Measurements from ENCODE around the gene ACTR8.

ACTR8 gene

DNA sequence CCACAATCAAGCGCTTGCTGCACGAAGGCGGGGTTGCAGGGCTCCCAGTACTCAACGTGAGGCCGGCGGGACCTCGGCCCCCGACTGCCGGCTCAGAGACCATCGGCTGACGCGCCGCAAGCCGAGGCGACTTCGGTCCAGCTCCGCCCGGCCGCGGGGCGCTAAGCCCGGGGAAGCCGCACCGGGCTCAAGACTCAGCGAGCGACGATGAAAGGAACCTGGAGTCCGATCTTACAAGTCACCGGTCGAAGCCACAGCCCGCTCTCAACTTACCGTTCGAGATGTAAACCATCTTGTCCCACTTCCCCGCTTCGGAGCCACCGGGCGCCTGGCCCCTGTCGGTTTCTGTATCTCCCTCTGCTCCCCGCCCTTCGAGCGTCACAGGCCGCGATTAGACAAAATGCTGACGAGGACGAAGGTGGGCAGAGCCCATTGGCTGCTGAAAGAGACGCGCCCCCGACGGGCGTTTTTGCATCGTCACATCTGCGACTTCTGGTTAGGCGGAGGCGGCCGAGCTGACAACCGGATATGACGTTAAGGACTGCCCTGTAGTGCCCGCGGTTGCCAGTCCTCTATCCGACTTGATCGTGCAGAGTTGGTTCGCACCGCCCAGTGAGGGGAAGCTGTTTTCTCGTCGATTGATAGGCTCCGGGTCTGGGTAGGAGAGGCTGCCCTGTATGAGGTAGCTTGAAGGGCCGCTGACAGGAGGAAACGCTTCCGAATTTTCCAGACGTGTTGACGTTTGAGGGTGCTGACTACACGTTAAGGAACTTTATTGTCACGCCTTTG, 9.7 kb upstream of the ACTR8 start, which contains the start of gene SELENOK:
TSS of gene SELENOK (minus strand) at position 363 of the 789 bp plus-strand sequence.
- Histone ChIP-seq H3K9me3 (ENCODE audit: control insufficient read depth, low read length) (no peaks in the 10 kb centered on the region), H3K27me3 (replicated peaks; ENCODE audit: control insufficient read depth, insufficient read depth, low read length) (peaks cover 8% of the 10 kb centered on the region), H3K4me3 (ENCODE audit: low read length) (peak within 1 kb of the TSS; percentile 92), H3K9ac (ENCODE audit: low read length) (peak within 1 kb of the TSS; percentile 90), H3K36me3 (ENCODE audit: control insufficient read depth, insufficient read depth, low read length, severe bottlenecking) (peaks cover 8% of the 10 kb centered on the region), H3K4me1 (ENCODE audit: control insufficient read depth, insufficient read depth, low read length) (peaks cover 15% of the 10 kb centered on the region)
- peak; percentile 100 for DNase-seq (ENCODE audit: low read depth)

DNA sequence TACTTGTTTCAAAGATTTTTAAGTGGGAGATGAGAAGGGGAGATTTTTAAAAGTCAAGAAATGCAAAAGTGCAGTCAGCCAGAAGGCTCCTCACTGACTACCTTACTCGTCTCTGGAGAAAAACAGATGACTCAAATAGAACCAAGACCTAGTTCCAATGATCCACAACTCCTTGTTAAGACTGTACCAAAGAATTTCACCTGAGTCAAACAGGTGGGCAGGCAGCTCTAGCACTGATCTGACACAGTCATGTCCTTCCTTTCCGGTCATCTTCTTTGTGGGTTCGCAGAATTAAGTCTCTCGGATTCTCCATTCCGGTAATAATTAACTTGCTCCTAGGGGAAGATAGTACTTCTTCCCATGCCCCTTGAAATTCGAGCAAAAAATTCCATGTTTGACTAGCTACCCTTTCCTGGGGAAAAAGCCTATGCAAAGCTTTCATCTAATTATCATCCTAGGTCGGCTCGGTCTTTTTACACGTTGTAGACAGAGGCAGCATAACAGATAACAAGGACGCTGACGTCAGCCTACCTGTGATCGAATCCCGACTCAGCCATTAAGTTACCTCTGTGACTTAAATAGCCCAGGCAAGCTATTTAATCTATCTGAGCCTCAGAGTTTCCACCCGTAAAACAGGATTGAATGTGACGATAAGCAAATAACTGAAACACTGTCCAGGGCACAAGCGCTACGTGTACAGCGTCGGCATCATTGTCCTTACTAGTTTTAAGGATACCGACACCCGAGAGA, 8.9 kb upstream of the ACTR8 start:
- H3K9me3 ChIP-seq (ENCODE audit: control insufficient read depth, low read length), result no peaks in the 10 kb centered on the region
- peak overlapping the region; percentile 92 for H3K4me3 ChIP-seq (ENCODE audit: low read length)
- DNase-seq (ENCODE audit: low read depth), result peak; percentile 59
- H3K27me3 ChIP-seq (replicated peaks; ENCODE audit: control insufficient read depth, insufficient read depth, low read length), result peaks cover 8% of the 10 kb centered on the region
- peak overlapping the region; percentile 90 for H3K9ac ChIP-seq (ENCODE audit: low read length)
- H3K4me1 ChIP-seq (ENCODE audit: control insufficient read depth, insufficient read depth, low read length), result peaks cover 15% of the 10 kb centered on the region
- peaks cover 12% of the 10 kb centered on the region for H3K36me3 ChIP-seq (ENCODE audit: control insufficient read depth, insufficient read depth, low read length, severe bottlenecking)

DNA sequence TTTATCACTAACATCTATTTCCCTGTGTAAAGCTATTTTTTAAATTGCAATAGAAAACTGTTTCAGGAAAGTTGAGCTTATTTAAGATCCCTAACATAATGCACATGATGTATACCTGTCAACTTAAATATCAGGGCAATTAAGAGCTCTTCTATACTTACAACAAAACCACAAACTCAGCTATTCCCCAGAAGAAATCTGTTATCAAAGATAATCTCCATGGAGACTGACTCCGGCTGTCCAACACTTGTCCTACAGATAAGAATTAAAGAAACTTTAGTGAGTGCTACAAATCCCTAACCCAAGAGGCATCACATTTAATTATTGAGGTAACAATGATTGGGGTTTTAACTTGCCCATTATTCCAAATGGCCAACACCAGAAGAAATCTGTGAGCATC, 6.3 kb upstream of the ACTR8 start:
- no peak for DNase-seq (ENCODE audit: low read depth)
- Histone ChIP-seq H3K4me1 (ENCODE audit: control insufficient read depth, insufficient read depth, low read length) (peaks cover 15% of the 10 kb centered on the region), H3K9ac (ENCODE audit: low read length) (no peak overlapping the region), H3K4me3 (ENCODE audit: low read length) (no peak overlapping the region), H3K9me3 (ENCODE audit: control insufficient read depth, low read length) (no peaks in the 10 kb centered on the region), H3K27me3 (replicated peaks; ENCODE audit: control insufficient read depth, insufficient read depth, low read length) (no peaks in the 10 kb centered on the region), H3K36me3 (ENCODE audit: control insufficient read depth, insufficient read depth, low read length, severe bottlenecking) (peaks cover 36% of the 10 kb centered on the region)

DNA sequence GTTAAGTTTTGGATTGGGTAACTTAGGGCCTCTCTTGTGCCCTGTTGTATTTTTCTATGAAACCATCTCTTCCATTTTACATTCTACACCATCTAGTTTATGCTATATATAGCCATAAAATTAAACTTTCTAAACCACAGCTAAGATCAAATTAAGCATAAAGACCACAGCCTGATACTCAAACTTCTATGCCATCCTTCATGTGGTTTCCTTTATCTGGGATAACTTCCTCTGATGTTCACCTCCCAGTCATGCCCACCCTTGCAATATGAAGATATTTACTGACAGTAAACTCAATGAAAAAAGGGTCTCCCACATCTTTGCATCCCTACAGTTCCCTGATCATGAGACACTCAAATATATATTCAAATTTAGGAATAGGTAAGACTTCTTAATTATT, 5.5 kb upstream of the ACTR8 start:
- no peaks in the 10 kb centered on the region for H3K9me3 ChIP-seq (ENCODE audit: control insufficient read depth, low read length)
- no peak for DNase-seq (ENCODE audit: low read depth)

DNA sequence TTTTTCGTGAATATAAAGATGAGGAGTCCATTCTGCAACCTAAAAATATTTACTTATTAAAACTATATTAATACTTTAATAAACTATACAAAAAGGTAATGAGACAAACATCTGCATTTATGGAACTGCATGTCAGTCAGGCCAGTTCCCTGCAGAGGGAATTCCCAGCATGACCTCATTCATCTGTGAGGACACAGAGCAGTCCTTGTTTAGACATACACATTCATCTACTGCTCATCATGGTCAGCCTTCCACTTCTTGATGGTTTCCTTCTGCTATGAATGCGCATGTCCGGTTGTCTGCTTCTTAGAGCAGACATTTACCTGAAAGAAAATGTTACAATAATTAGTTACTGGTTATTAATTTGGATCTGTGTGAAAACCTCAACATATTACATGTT, 3.3 kb upstream of the ACTR8 start:
- Histone ChIP-seq H3K9me3 (ENCODE audit: control insufficient read depth, low read length) (no peaks in the 10 kb centered on the region), H3K4me3 (ENCODE audit: low read length) (no peak overlapping the region), H3K9ac (ENCODE audit: low read length) (no peak overlapping the region), H3K27me3 (replicated peaks; ENCODE audit: control insufficient read depth, insufficient read depth, low read length) (no peaks in the 10 kb centered on the region), H3K4me1 (ENCODE audit: control insufficient read depth, insufficient read depth, low read length) (peaks cover 13% of the 10 kb centered on the region), H3K36me3 (ENCODE audit: control insufficient read depth, insufficient read depth, low read length, severe bottlenecking) (peaks cover 36% of the 10 kb centered on the region)
- no peak for DNase-seq (ENCODE audit: low read depth)

More for the DNA sequence above, 5.5 kb upstream of the ACTR8 start:
- peaks cover 36% of the 10 kb centered on the region for H3K36me3 ChIP-seq (ENCODE audit: control insufficient read depth, insufficient read depth, low read length, severe bottlenecking)
- peaks cover 12% of the 10 kb centered on the region for H3K4me1 ChIP-seq (ENCODE audit: control insufficient read depth, insufficient read depth, low read length)
- H3K9ac ChIP-seq (ENCODE audit: low read length), result no peak overlapping the region
- no peaks in the 10 kb centered on the region for H3K27me3 ChIP-seq (replicated peaks; ENCODE audit: control insufficient read depth, insufficient read depth, low read length)
- no peak overlapping the region for H3K4me3 ChIP-seq (ENCODE audit: low read length)

DNA sequence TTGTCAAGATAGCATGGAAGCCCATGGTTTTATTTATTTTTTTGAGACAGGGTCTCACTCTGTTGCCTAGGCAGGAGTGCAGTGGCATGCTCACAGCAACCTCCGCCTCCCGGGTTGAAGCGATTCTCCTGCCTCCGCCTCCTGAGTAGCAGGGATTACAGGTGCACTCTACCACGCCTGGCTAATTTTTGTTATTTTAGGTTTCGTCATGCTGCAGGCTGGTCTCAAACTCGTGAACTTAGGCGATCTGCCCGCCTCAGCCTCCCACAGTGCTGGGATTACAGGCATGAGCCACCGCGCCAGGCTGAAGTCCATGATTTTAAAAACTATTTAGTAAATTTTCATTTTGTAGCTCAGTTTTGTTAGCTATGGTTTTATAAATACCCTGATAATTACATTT, 2.7 kb upstream of the ACTR8 start:
- H3K27me3 ChIP-seq (replicated peaks; ENCODE audit: control insufficient read depth, insufficient read depth, low read length), result no peaks in the 10 kb centered on the region
- H3K9ac ChIP-seq (ENCODE audit: low read length), result no peak overlapping the region
- H3K9me3 ChIP-seq (ENCODE audit: control insufficient read depth, low read length), result no peaks in the 10 kb centered on the region
- DNase-seq (ENCODE audit: low read depth), result no peak
- peaks cover 16% of the 10 kb centered on the region for H3K4me1 ChIP-seq (ENCODE audit: control insufficient read depth, insufficient read depth, low read length)
- no peak overlapping the region for H3K4me3 ChIP-seq (ENCODE audit: low read length)
- peaks cover 39% of the 10 kb centered on the region for H3K36me3 ChIP-seq (ENCODE audit: control insufficient read depth, insufficient read depth, low read length, severe bottlenecking)

DNA sequence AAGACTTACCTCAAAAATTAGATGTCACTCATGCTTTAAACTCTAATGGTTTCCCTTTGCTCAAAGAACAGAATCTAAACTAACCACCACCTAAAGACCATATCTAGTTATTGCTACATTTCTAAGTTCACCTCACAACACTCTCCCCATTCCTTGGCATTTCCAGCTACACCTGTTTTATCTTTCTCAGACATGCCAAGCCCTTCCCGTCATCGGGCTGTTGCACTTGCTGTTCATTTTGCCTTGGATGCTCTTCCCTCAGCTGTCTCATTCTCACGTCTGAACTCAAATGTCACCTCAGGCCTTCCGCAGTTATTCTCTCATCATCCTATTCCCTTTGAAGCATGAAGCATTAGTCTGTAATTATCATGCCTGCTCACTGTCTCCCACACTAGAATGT, 1.1 kb upstream of the ACTR8 start:
- Histone ChIP-seq H3K9me3 (ENCODE audit: control insufficient read depth, low read length) (no peaks in the 10 kb centered on the region), H3K36me3 (ENCODE audit: control insufficient read depth, insufficient read depth, low read length, severe bottlenecking) (peaks cover 55% of the 10 kb centered on the region), H3K4me1 (ENCODE audit: control insufficient read depth, insufficient read depth, low read length) (peaks cover 13% of the 10 kb centered on the region), H3K4me3 (ENCODE audit: low read length) (no peak overlapping the region), H3K9ac (ENCODE audit: low read length) (no peak overlapping the region), H3K27me3 (replicated peaks; ENCODE audit: control insufficient read depth, insufficient read depth, low read length) (no peaks in the 10 kb centered on the region)
- no peak for DNase-seq (ENCODE audit: low read depth)

DNA sequence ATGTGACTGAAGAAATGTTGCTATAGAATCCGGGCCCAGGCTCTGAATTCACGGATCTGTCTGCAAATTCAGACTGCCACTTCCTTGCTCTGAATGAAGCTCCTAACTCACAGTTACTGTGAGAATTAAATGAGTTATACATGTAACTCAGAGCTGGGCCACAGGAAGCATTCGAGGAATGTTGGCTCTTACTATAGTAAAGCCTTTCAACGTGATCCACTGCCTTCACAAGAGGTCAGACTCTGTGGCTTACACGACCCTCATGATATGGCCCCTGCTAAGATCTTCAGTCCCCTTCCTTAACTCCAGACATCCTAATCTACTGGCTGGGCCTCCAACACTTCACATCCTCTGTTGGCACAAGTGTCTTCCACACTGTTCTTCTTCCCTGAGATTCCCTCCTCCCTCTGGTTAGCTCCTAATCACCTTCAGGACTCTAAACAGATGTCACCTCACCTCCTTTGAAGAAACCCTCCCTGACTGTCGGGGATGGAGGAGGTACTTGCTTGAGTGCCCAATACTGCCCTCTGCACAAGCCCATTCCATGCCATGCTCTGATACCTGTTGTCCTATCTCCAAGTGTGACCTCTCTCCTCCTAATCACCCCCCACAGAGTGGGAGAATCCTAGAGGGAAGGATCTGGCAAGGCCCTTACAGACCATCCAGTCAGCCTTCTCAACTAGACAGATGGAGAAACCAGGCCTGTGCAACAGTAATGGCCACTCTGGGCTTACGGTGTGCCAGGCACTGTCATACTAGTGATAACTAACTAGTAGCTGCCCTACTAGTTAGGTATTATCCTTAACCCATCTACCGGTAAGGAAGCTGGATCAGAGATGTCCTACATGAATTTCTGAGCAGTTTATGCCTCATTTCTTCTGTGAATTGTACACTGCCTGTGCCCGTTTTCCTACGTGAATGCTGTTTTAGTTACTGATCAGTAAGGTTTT, 1.3 kb downstream of the ACTR8 start:
- H3K36me3 ChIP-seq (ENCODE audit: control insufficient read depth, insufficient read depth, low read length, severe bottlenecking), result peaks cover 64% of the 10 kb centered on the region

DNA sequence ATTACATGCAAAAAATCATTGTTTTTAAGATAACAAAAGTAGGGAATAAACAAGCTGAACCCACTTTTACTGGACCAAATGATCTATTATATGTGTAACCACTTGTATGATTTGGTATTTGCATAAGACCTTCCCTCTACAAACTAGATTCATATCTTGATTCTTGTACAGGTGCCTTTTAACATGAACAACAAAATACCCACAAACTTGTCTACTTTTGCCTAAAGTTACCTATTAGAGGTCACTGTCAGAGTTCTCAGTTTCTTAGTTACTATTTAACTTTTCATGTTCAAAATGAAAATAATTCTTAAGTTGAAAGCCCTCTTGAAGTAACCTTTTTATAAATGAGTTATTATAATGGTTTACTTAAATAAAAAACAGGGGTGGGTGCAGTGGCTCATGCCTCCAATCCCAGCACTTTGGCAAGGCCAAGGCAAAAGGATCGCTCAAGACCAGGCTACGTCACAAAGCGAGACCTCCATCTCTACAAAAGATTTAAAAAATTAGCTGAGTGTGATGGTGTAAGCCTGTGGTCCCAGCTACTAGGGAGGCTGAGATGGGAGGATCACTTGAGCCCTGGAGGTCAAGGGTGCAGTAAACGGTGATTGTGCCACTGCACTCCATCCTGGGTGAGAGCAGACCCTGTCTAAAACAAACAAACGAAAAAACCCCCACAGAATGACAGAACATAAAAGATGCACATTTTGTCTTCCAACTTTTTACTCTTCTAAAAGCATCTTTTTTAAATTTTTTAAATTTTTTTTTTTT, 16.0 kb downstream of the ACTR8 start:
- Histone ChIP-seq H3K27me3 (replicated peaks; ENCODE audit: control insufficient read depth, insufficient read depth, low read length) (no peaks in the 10 kb centered on the region), H3K9ac (ENCODE audit: low read length) (no peak overlapping the region), H3K4me1 (ENCODE audit: control insufficient read depth, insufficient read depth, low read length) (no peaks in the 10 kb centered on the region), H3K4me3 (ENCODE audit: low read length) (no peak overlapping the region), H3K9me3 (ENCODE audit: control insufficient read depth, low read length) (no peaks in the 10 kb centered on the region), H3K36me3 (ENCODE audit: control insufficient read depth, insufficient read depth, low read length, severe bottlenecking) (peaks cover 80% of the 10 kb centered on the region)
- no peak for DNase-seq (ENCODE audit: low read depth)

More for the DNA sequence above, 1.3 kb downstream of the ACTR8 start:
- no peaks in the 10 kb centered on the region for H3K27me3 ChIP-seq (replicated peaks; ENCODE audit: control insufficient read depth, insufficient read depth, low read length)
- H3K4me3 ChIP-seq (ENCODE audit: low read length), result peak overlapping the region; percentile 96
- H3K9me3 ChIP-seq (ENCODE audit: control insufficient read depth, low read length), result no peaks in the 10 kb centered on the region
- peaks cover 13% of the 10 kb centered on the region for H3K4me1 ChIP-seq (ENCODE audit: control insufficient read depth, insufficient read depth, low read length)
- DNase-seq (ENCODE audit: low read depth), result peak; percentile 56
- peak overlapping the region; percentile 98 for H3K9ac ChIP-seq (ENCODE audit: low read length)

DNA sequence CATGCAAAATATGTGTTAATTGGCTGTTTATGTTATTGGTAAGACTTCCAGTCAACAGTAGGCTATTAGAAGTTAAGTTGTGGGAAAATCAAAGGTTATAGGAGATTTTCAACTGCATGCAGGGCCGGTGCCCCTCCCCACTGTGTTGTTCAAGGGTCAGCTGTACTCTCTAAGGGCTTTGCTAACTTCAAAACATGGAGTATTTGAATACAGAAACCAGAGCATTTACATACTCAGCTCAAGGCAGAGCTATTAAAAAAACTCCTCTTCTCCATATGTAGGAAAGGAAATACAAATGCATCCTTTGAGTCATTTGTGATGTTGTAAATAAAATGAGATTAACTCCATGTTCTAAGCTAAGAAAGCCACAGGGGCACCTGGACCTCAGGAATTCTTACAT, 18.8 kb downstream of the ACTR8 start:
- H3K4me1 ChIP-seq (ENCODE audit: control insufficient read depth, insufficient read depth, low read length), result no peaks in the 10 kb centered on the region
- DNase-seq (ENCODE audit: low read depth), result no peak
- H3K27me3 ChIP-seq (replicated peaks; ENCODE audit: control insufficient read depth, insufficient read depth, low read length), result no peaks in the 10 kb centered on the region
- H3K9ac ChIP-seq (ENCODE audit: low read length), result no peak overlapping the region
- H3K36me3 ChIP-seq (ENCODE audit: control insufficient read depth, insufficient read depth, low read length, severe bottlenecking), result peaks cover 56% of the 10 kb centered on the region
- no peaks in the 10 kb centered on the region for H3K9me3 ChIP-seq (ENCODE audit: control insufficient read depth, low read length)
- no peak overlapping the region for H3K4me3 ChIP-seq (ENCODE audit: low read length)
